Measurements from ENCODE around the gene WDR36.

The WDR36 gene

GRCh38 chr5:111169269-111169668, 77.1 kb downstream of the WDR36 start:
- TF ChIP-seq YY1 (IDR thresholded peaks at IDR 0.05; ENCODE audit: low read depth) (no peak), USF1 (IDR thresholded peaks at IDR 0.05) (no peak), TAF1 (IDR thresholded peaks at IDR 0.05; ENCODE audit: low read depth) (no peak), CREB1 (IDR thresholded peaks at IDR 0.05; ENCODE audit: low read depth) (no peak), EP300 (IDR thresholded peaks at IDR 0.05; ENCODE audit: borderline replicate concordance) (no peak), FOXM1 (IDR thresholded peaks at IDR 0.05; ENCODE audit: borderline replicate concordance, low read depth) (no peak), TCF12 (IDR thresholded peaks at IDR 0.05; ENCODE audit: low read depth) (no peak), MAX (IDR thresholded peaks at IDR 0.05) (no peak), REST (IDR thresholded peaks at IDR 0.05; ENCODE audit: low read depth) (no peak), RAD21 (IDR thresholded peaks at IDR 0.05; ENCODE audit: low read depth) (no peak), TEAD4 (IDR thresholded peaks at IDR 0.05) (no peak), CEBPB (IDR thresholded peaks at IDR 0.05) (no peak), EGR1 (IDR thresholded peaks at IDR 0.05) (no peak), ZBTB7A (IDR thresholded peaks at IDR 0.05; ENCODE audit: low read depth) (no peak), NFIC (IDR thresholded peaks at IDR 0.05) (no peak)

- no peak for TF ChIP-seq FOXM1 (IDR thresholded peaks at IDR 0.05; ENCODE audit: borderline replicate concordance, low read depth)
- TF ChIP-seq NFIC (IDR thresholded peaks at IDR 0.05), result no peak
Measured at GRCh38 chr5:111170279-111170678, 78.1 kb downstream of the WDR36 start.

- no peak for TF ChIP-seq CEBPB (IDR thresholded peaks at IDR 0.05)
- no peak for TF ChIP-seq FOXM1 (IDR thresholded peaks at IDR 0.05; ENCODE audit: borderline replicate concordance, low read depth)
- no peak for TF ChIP-seq TAF1 (IDR thresholded peaks at IDR 0.05; ENCODE audit: low read depth)
- TF ChIP-seq EGR1 (IDR thresholded peaks at IDR 0.05), result no peak
- TF ChIP-seq EP300 (IDR thresholded peaks at IDR 0.05; ENCODE audit: borderline replicate concordance), result no peak
- no peak for TF ChIP-seq USF1 (IDR thresholded peaks at IDR 0.05)
- TF ChIP-seq NFIC (IDR thresholded peaks at IDR 0.05), result no peak
- no peak for TF ChIP-seq ZBTB7A (IDR thresholded peaks at IDR 0.05; ENCODE audit: low read depth)
- TF ChIP-seq REST (IDR thresholded peaks at IDR 0.05; ENCODE audit: low read depth), result no peak
- TF ChIP-seq MAX (IDR thresholded peaks at IDR 0.05), result no peak
- TF ChIP-seq TEAD4 (IDR thresholded peaks at IDR 0.05), result no peak
- no peak for TF ChIP-seq CREB1 (IDR thresholded peaks at IDR 0.05; ENCODE audit: low read depth)
Measured at GRCh38 chr5:111172504-111172903, 80.4 kb downstream of the WDR36 start.

- TF ChIP-seq TAF1 (IDR thresholded peaks at IDR 0.05; ENCODE audit: low read depth) (no peak), RAD21 (IDR thresholded peaks at IDR 0.05; ENCODE audit: low read depth) (no peak), MAX (IDR thresholded peaks at IDR 0.05) (no peak), EGR1 (IDR thresholded peaks at IDR 0.05) (no peak), FOXM1 (IDR thresholded peaks at IDR 0.05; ENCODE audit: borderline replicate concordance, low read depth) (no peak), YY1 (IDR thresholded peaks at IDR 0.05; ENCODE audit: low read depth) (no peak), ZBTB7A (IDR thresholded peaks at IDR 0.05; ENCODE audit: low read depth) (no peak), CEBPB (IDR thresholded peaks at IDR 0.05) (no peak), REST (IDR thresholded peaks at IDR 0.05; ENCODE audit: low read depth) (no peak), USF1 (IDR thresholded peaks at IDR 0.05) (no peak), TEAD4 (IDR thresholded peaks at IDR 0.05) (no peak), EP300 (IDR thresholded peaks at IDR 0.05; ENCODE audit: borderline replicate concordance) (no peak), NFIC (IDR thresholded peaks at IDR 0.05) (no peak), CREB1 (IDR thresholded peaks at IDR 0.05; ENCODE audit: low read depth) (no peak), TCF12 (IDR thresholded peaks at IDR 0.05; ENCODE audit: low read depth) (no peak)
Measured at GRCh38 chr5:111173476-111173875, 81.3 kb downstream of the WDR36 start.

Measured in Ishikawa (cell line).